Activated naive CD4-positive, alpha-beta T cell treated with anti-CD3 and anti-CD28 coated beads, Interleukin-2, amount 10 ng/mL, durations not matched to agents 7 days and 5 days (primary cell): Measurements from ENCODE around the gene ADCY7.
"Not testable (repeated sequence)": the region's sequence is repeated elsewhere in the genome, so short reads cannot be mapped to it uniquely, and the experiment has no call there.

Experiments used
- CTCF ChIA-PET: fragments of 350-600 bp; sonication (Branson Sonifier 250); formaldehyde crosslinking; loops from one replicate; lab custom pipeline; 2021; ENCODE audit warnings: antibody characterized with exemption; lab: Charles Lee
- DNase-seq: peaks from one replicate; pipeline ENCODE4 v3.0.0-alpha.2; 2020
- H3K27ac Mint-ChIP-seq: one replicate; pipeline ENCODE4 v1.8.0; 2021; ENCODE audit warnings: mild to moderate bottlenecking, moderate library complexity, mixed read lengths
- H3K27me3 Mint-ChIP-seq: one replicate; pipeline ENCODE4 v1.8.0; 2021; ENCODE audit warnings: mild to moderate bottlenecking, mixed read lengths
- H3K36me3 Mint-ChIP-seq: one replicate; pipeline ENCODE4 v1.8.0; 2021; ENCODE audit warnings: mixed read lengths
- H3K4me1 Mint-ChIP-seq: one replicate; pipeline ENCODE4 v1.8.0; 2021; ENCODE audit warnings: mixed read lengths
- H3K4me3 Mint-ChIP-seq: one replicate; pipeline ENCODE4 v1.8.0; 2021; ENCODE audit warnings: mild to moderate bottlenecking, moderate library complexity, mixed read lengths
- H3K9me3 Mint-ChIP-seq: one replicate; pipeline ENCODE4 v1.8.0; 2021; ENCODE audit warnings: mixed read lengths

ADCY7 gene

GRCh38 chr16:50266337-50267091 lies at the start of gene ADCY7:
Gene ADCY7 (plus strand): TSS chr16:50266551. CDS start chr16:50288180, 21,629 bp downstream.
- peaks cover 80% of the 10 kb centered on the region for H3K4me1 Mint-ChIP-seq
- peaks cover 39% of the 10 kb centered on the region for H3K36me3 Mint-ChIP-seq
- peak within 1 kb of the TSS; percentile 98 for H3K4me3 Mint-ChIP-seq
- peak within 1 kb of the TSS; percentile 95 for H3K27ac Mint-ChIP-seq
- no peaks in the 10 kb centered on the region for H3K9me3 Mint-ChIP-seq
- peaks cover 5% of the 10 kb centered on the region for H3K27me3 Mint-ChIP-seq
- CTCF ChIA-PET: interaction anchor here (0.9 to 2.3 kb wide), 4 partner anchors 8 to 89 kb away, joined by 3 to 18 read pairs (median 6); no protein-coding TSS in a partner anchor
- peak; percentile 90 for DNase-seq

- Mint-ChIP-seq H3K9me3 (no peaks in the 10 kb centered on the region), H3K27ac (no peak overlapping the region), H3K36me3 (peaks cover 26% of the 10 kb centered on the region), H3K4me3 (no peak overlapping the region), H3K27me3 (no peaks in the 10 kb centered on the region), H3K4me1 (peaks cover 29% of the 10 kb centered on the region)
- CTCF ChIA-PET: interaction anchor here (0.7 kb wide), 1 partner anchor 8 kb away, joined by 4 read pairs; no protein-coding TSS in a partner anchor
- no peak for DNase-seq
These were observed 46.9 kb upstream of the ADCY7 start for GRCh38 chr16:50219402-50219975.

- CTCF ChIA-PET: interaction anchor here (1.0 kb wide), 1 partner anchor 13 kb away, joined by 6 read pairs; no protein-coding TSS in a partner anchor
- Mint-ChIP-seq H3K27ac (no peak overlapping the region), H3K4me3 (no peak overlapping the region), H3K4me1 (peaks cover 7% of the 10 kb centered on the region), H3K27me3 (no peaks in the 10 kb centered on the region), H3K36me3 (peaks cover 39% of the 10 kb centered on the region), H3K9me3 (no peaks in the 10 kb centered on the region)
- no peak for DNase-seq
These were observed 42.1 kb upstream of the ADCY7 start for GRCh38 chr16:50224286-50224685.

GRCh38 chr16:50227120-50227519 lies 39.2 kb upstream of the ADCY7 start:
- CTCF ChIA-PET: interaction anchor here (1.2 kb wide), 1 partner anchor 14 kb away, joined by 3 read pairs; no protein-coding TSS in a partner anchor
- H3K27ac Mint-ChIP-seq: no peak overlapping the region
- H3K9me3 Mint-ChIP-seq: no peaks in the 10 kb centered on the region

GRCh38 chr16:50227665-50228064 lies 38.7 kb upstream of the ADCY7 start:
- no peak for DNase-seq
- Mint-ChIP-seq H3K4me3 (no peak overlapping the region), H3K27ac (no peak overlapping the region), H3K4me1 (peaks cover 7% of the 10 kb centered on the region), H3K27me3 (no peaks in the 10 kb centered on the region), H3K36me3 (peaks cover 37% of the 10 kb centered on the region), H3K9me3 (no peaks in the 10 kb centered on the region)
- CTCF ChIA-PET: interaction anchor here (1.1 to 1.2 kb wide), 2 partner anchors 13 to 127 kb away, joined by 3 to 4 read pairs; no protein-coding TSS in a partner anchor

More at GRCh38 chr16:50227120-50227519, 39.2 kb upstream of the ADCY7 start:
- DNase-seq: no peak
- Mint-ChIP-seq H3K4me1 (peaks cover 7% of the 10 kb centered on the region), H3K27me3 (no peaks in the 10 kb centered on the region), H3K4me3 (no peak overlapping the region), H3K36me3 (peaks cover 37% of the 10 kb centered on the region)

- Mint-ChIP-seq H3K36me3 (peaks cover 37% of the 10 kb centered on the region), H3K27ac (no peak overlapping the region), H3K4me3 (no peak overlapping the region), H3K9me3 (no peaks in the 10 kb centered on the region), H3K27me3 (no peaks in the 10 kb centered on the region), H3K4me1 (peaks cover 7% of the 10 kb centered on the region)
- CTCF ChIA-PET: interaction anchor here (0.8 to 1.2 kb wide), 3 partner anchors 12 to 126 kb away, joined by 3 to 4 read pairs (median 4); no protein-coding TSS in a partner anchor
- DNase-seq: no peak
These were observed 37.9 kb upstream of the ADCY7 start for GRCh38 chr16:50228364-50228868.

GRCh38 chr16:50229149-50229726 lies 37.1 kb upstream of the ADCY7 start:
- no peak for DNase-seq
- CTCF ChIA-PET: interaction anchor here (0.6 to 0.8 kb wide), 2 partner anchors 18 to 92 kb away, joined by 4 to 5 read pairs; no protein-coding TSS in a partner anchor
- peaks cover 7% of the 10 kb centered on the region for H3K4me1 Mint-ChIP-seq
- H3K27ac Mint-ChIP-seq: no peak overlapping the region
- H3K27me3 Mint-ChIP-seq: no peaks in the 10 kb centered on the region
- H3K36me3 Mint-ChIP-seq: peaks cover 34% of the 10 kb centered on the region
- H3K9me3 Mint-ChIP-seq: no peaks in the 10 kb centered on the region
- no peak overlapping the region for H3K4me3 Mint-ChIP-seq

GRCh38 chr16:50234771-50235556 lies 31.4 kb upstream of the ADCY7 start:
- Mint-ChIP-seq H3K9me3 (no peaks in the 10 kb centered on the region), H3K36me3 (peaks cover 4% of the 10 kb centered on the region), H3K4me3 (no peak overlapping the region), H3K4me1 (no peaks in the 10 kb centered on the region), H3K27ac (no peak overlapping the region), H3K27me3 (peaks cover 4% of the 10 kb centered on the region)
- DNase-seq: no peak
- CTCF ChIA-PET: no interaction called here

- DNase-seq: no peak
- CTCF ChIA-PET: no interaction called here
- no peak overlapping the region for H3K27ac Mint-ChIP-seq
These were observed 30.8 kb upstream of the ADCY7 start for GRCh38 chr16:50235581-50235980.

GRCh38 chr16:50238314-50238713 lies 28.0 kb upstream of the ADCY7 start:
- Mint-ChIP-seq H3K4me3 (no peak overlapping the region), H3K36me3 (no peaks in the 10 kb centered on the region), H3K27ac (no peak overlapping the region), H3K27me3 (peaks cover 35% of the 10 kb centered on the region), H3K9me3 (no peaks in the 10 kb centered on the region), H3K4me1 (peaks cover 2% of the 10 kb centered on the region)
- no peak for DNase-seq
- CTCF ChIA-PET: interaction anchor here (0.6 to 0.7 kb wide), 2 partner anchors 38 to 78 kb away, joined by 3 to 5 read pairs; no protein-coding TSS in a partner anchor

More at GRCh38 chr16:50235581-50235980, 30.8 kb upstream of the ADCY7 start:
- no peaks in the 10 kb centered on the region for H3K9me3 Mint-ChIP-seq
- peaks cover 1% of the 10 kb centered on the region for H3K36me3 Mint-ChIP-seq
- no peak overlapping the region for H3K4me3 Mint-ChIP-seq
- peaks cover 10% of the 10 kb centered on the region for H3K27me3 Mint-ChIP-seq
- no peaks in the 10 kb centered on the region for H3K4me1 Mint-ChIP-seq

- Mint-ChIP-seq H3K36me3 (no peaks in the 10 kb centered on the region), H3K9me3 (no peaks in the 10 kb centered on the region), H3K4me1 (peaks cover 4% of the 10 kb centered on the region), H3K4me3 (no peak overlapping the region), H3K27me3 (peaks cover 39% of the 10 kb centered on the region), H3K27ac (no peak overlapping the region)
- CTCF ChIA-PET: interaction anchor here (0.6 kb wide), 1 partner anchor 78 kb away, joined by 5 read pairs; no protein-coding TSS in a partner anchor
- DNase-seq: no peak
These were observed 27.5 kb upstream of the ADCY7 start for GRCh38 chr16:50238868-50239301.

- Mint-ChIP-seq H3K27me3 (peaks cover 57% of the 10 kb centered on the region), H3K4me1 (peaks cover 29% of the 10 kb centered on the region)
- H3K36me3 Mint-ChIP-seq, H3K27ac Mint-ChIP-seq, H3K4me3 Mint-ChIP-seq, H3K9me3 Mint-ChIP-seq, DNase-seq: not testable (repeated sequence)
- CTCF ChIA-PET: interaction anchor here (0.9 to 1.2 kb wide), 3 partner anchors 32 to 217 kb away, joined by 3 read pairs; no protein-coding TSS in a partner anchor
These were observed 23.3 kb upstream of the ADCY7 start for GRCh38 chr16:50243024-50243423.

GRCh38 chr16:50244140-50244503 lies 22.2 kb upstream of the ADCY7 start:
- CTCF ChIA-PET: interaction anchor here (1.4 kb wide), 1 partner anchor 219 kb away, joined by 3 read pairs; the partner anchor contains the start of gene CNEP1R1
- DNase-seq: no peak
- H3K9me3 Mint-ChIP-seq: no peaks in the 10 kb centered on the region
- peaks cover 35% of the 10 kb centered on the region for H3K4me1 Mint-ChIP-seq
- H3K27ac Mint-ChIP-seq: no peak overlapping the region
- peaks cover 4% of the 10 kb centered on the region for H3K36me3 Mint-ChIP-seq
- H3K4me3 Mint-ChIP-seq: no peak overlapping the region
- H3K27me3 Mint-ChIP-seq: peaks cover 57% of the 10 kb centered on the region
